ENCODE data around the gene INHBB.

Gene INHBB

GRCh38 chr2:120343433-120344105 is 2.4 kb upstream of the INHBB start:
- DNase-seq, result peak; percentile 84

GRCh38 chr2:120344214-120344975 is 1.5 kb upstream of the INHBB start:
- DNase-seq, result no peak

GRCh38 chr2:120344976-120345581 is 857 bp upstream of the INHBB start:
- peak; percentile 37 for DNase-seq

- DNase-seq, result no peak
Measured at GRCh38 chr2:120345608-120346007, 328 bp upstream of the INHBB start.

- no peak for DNase-seq
Measured at GRCh38 chr2:120346667-120347358, 877 bp downstream of the INHBB start.

- no peak for DNase-seq
Measured at GRCh38 chr2:120347396-120348060, 1.6 kb downstream of the INHBB start.

GRCh38 chr2:120348134-120348736 is 2.3 kb downstream of the INHBB start:
- DNase-seq, result no peak

GRCh38 chr2:120348737-120349439 is 3.0 kb downstream of the INHBB start:
- no peak for DNase-seq

- no peak for DNase-seq
Measured at GRCh38 chr2:120349440-120349921, 3.5 kb downstream of the INHBB start.

GRCh38 chr2:120350080-120350479 is 4.1 kb downstream of the INHBB start:
- no peak for DNase-seq

GRCh38 chr2:120350801-120351320 is 4.9 kb downstream of the INHBB start:
- DNase-seq, result no peak

- no peak for DNase-seq
Measured at GRCh38 chr2:120352696-120353590, 7.0 kb downstream of the INHBB start.

- no peak for DNase-seq
Measured at GRCh38 chr2:120353591-120353898, 7.6 kb downstream of the INHBB start.

- no peak for DNase-seq
Measured at GRCh38 chr2:120353931-120354330, 8.0 kb downstream of the INHBB start.

GRCh38 chr2:120354467-120354866 is 8.5 kb downstream of the INHBB start:
- DNase-seq, result no peak

- no peak for DNase-seq
Measured at GRCh38 chr2:120354935-120355779, 9.2 kb downstream of the INHBB start.

- DNase-seq, result no peak
Measured at GRCh38 chr2:120355780-120356266, 9.9 kb downstream of the INHBB start.

GRCh38 chr2:120357768-120358167 is 11.8 kb downstream of the INHBB start:
- DNase-seq, result no peak

- DNase-seq, result no peak
Measured at GRCh38 chr2:120358734-120359465, 13.0 kb downstream of the INHBB start.

All from NCI-H82 (cell line).